NK-92 (cell line): ENCODE data around the gene TTLL10.
"Not testable (repeated sequence)": the region's sequence is repeated elsewhere in the genome, so short reads cannot be mapped to it uniquely, and the experiment has no call there.

ENCODE experiments used
- DNase-seq: peaks from one replicate; lab custom pipeline; 2025; ENCODE audit not compliant: unreplicated experiment; lab: John Stamatoyannopoulos, UW

Gene TTLL10

DNA sequence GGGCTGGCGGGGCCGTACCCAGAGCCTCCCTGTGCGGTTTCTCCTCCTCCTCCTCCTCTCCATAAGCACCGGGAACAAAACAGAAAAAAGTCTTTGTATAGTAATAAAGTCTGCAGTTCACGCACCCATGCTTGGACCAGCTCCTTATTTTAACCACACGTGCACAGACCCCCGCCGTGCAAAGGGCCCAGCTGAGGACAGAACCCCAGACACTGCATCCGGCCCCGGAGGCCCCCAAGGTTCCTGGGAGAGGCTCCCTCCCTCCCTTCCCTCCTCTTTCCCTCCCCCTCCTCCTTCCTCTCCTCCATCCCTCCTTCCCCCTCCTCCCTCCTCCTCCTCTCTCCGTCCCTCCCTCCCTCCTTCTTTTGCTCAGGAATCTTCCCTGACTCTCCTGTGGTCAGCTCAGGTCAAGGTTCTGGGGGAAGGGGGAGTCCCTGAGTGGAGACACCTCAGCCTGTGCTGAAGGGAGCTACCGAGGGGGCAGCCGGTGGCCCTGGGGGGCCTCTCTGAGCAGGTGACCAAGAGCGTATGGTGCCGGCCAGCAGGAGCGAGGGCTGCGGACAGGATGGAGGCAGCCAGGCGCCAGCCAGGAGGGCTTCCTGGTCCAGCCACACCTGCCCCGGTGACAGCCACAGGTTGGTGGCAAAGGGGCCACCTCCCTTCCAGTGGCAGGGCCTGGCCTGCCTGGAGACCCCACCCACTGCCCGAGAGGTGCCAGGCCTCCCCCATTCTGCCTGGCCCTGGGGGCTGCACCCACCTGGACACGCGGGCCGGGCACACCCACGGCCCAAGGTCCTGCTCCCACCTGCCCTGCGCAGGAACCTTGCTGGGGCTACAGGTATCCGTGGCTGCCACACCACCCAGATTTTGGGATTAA is 3.2 kb upstream of the TTLL10 start:
- no peak for DNase-seq

DNA sequence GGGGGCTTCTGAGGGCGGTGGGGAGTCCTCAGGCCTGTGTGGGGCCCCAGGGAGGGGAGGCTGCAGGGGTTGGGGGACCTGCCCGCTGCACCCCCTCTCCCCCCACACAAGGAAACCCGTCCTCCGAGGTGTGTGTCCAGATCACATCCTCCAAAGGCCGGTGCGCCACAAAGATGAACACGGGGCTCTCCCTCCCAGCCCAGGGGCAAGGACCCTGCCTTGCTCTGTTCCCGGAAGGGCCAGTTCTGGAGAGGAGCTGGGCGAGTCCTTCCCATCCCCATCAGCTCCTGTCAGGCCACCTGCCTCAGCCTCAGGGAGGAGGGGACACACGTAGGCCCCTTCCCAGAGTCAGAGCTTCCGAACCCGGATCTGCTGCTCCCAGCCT is 2.5 kb upstream of the TTLL10 start:
- no peak for DNase-seq

DNA sequence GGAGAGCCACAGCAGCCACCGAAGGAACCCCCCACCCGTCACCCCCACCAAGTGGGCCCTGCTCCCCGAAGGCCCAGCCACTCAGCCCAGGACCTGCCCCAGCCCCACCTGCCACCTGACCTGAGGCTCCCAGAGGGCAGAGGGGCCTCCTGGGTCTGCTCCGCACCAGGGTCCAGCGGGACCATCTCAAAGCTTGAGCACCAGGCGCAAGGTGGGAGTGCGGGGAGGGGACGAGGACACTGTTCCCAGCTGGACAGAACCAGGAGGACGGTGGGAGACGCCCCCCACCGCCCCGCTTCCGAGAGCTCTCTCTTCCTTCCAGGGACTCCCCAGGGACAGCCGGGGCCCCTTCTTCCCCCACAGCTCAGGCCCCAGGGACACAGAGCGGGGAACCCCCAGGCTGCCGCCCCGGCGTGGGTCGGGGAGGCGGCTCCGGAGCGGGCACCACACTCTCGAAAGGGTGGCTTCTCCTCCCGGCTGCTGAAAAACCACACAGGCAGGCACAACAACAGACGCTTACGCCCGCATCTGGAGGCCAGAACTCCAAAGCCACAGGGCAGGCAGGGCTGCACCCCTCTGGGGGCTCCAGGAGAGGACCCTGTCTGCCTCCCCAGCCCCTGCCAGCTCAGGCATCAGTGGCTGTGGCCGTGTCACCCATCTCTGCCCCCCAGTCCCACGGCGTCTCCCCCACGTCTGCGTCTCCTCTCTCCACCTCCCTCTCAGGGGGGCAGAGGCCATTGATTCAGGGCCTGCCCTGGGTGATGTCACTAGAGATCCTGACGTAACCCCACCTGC is 1.9 kb upstream of the TTLL10 start:
- no peak for DNase-seq

DNA sequence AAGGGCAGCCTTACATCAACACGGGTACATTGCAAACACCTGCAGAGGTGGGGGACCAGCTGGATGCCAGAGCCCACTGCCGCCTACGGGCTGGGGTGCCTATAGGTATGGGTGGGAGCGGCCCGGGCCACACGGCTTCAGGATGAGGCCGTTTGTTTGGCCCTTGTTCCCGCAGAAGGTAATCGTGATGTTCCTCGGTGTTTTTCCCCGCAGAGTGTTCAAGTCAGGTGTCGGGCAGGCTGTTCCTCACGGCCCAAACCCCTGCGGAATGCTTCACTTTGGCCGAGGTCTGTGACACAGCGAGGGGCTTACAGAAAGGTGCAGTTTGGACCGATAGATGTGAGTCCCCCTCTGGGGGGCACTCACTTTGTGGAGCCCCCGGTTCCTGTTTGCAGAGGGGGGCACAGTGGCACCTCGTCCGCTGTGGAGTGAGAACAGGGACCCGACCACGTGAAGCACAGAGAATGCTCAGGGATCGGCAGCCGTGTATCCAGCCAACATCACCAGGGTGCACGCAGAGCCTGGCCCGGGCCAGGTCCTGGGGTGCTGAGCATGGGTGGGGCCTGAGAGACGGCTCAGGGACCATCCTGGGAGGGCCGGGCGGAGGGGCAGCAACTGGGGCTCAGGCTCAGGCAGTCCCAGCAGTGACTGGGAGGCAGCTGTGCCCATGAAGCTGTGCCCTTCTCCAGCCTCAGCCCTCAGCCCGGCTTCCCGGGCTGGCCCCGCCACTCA is 453 bp upstream of the TTLL10 start:
- no peak for DNase-seq

DNA sequence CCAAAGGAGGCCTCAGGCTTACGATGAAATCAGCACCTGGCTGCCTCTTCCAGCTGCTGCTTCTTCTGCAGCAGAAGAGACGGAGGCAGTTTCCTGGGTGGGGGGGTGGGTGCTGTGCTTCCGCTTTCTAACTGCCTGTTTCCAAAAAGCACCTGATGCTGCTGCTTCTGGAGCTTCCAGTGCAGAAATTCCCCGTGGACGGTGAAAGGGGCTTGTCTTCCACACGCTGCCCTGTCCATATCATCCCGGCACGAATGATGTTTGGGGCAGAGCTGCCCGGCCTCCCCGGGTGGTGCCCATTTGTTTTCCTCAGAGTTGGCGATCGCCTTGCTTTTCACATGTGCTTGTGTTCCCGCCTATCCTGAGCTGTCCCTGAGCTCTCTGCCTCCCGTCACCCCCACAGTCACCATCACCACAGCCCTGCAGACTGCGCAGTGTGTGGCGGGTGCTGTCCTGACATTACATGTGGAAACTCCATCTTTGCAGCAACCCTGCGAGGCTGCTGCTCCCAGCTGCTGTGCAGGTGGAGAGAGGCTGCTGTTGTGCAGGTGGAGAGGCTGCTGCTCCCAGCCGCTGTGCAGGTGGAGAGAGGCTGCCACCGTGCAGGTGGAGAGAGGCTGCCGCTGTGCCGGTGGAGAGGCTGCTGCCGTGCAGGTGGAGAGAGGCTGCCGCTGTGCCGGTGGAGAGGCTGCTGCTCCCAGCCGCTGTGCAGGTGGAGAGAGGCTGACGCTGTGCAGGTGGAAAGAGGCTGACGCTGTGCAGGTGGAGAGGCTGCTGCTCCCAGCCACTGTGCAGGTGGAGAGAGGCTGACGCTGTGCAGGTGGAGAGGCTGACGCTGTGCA is 1.8 kb downstream of the TTLL10 start:
- no peak for DNase-seq

DNA sequence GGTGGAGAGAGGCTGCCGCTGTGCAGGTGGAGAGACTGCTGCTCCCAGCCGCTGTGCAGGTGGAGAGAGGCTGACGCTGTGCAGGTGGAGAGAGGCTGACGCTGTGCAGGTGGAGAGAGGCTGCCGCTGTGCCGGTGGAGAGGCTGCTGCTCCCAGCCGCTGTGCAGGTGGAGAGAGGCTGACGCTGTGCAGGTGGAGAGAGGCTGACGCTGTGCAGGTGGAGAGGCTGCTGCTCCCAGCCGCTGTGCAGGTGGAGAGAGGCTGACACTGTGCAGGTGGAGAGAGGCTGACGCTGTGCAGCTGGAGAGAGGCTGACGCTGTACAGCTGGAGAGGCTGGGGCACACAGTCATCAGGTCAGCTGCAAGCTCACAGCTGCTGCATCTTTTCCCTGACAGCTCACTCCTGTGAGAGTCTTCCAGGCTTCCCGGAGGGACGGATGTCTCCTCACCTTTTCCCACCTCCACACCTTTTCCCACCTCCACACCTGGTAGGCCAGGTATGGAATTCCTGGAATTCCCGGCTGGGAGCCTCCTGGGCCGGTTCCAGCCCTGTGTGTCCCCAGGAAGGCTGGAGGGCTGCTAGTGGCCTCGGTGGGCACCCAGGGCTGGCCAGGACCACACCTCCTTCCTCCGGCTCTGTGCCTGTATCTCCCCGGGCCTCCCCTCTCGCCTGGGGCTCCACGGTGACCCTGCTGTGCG is 2.5 kb downstream of the TTLL10 start:
- not testable (repeated sequence) for DNase-seq

DNA sequence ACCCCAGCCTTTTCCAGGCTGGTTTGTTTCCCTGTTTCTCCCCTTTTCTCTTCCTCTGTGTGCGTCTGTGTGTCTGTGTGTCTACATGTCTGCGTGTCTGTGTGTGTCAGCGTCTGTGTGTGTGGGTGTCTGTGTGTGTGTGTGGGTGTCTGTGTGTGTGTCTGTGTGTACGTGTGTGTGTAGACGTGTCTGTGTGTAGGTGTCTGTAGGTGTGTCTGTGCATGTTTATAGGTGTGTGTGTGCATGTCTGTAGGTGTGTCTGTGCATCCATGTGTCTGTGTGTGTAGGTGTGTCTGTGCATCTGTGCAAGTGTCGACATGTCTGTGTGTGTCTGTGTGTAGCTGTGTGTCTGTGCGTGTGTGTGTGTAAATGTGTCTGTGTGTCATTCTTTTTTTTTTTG is 3.3 kb downstream of the TTLL10 start:
- DNase-seq = no peak

DNA sequence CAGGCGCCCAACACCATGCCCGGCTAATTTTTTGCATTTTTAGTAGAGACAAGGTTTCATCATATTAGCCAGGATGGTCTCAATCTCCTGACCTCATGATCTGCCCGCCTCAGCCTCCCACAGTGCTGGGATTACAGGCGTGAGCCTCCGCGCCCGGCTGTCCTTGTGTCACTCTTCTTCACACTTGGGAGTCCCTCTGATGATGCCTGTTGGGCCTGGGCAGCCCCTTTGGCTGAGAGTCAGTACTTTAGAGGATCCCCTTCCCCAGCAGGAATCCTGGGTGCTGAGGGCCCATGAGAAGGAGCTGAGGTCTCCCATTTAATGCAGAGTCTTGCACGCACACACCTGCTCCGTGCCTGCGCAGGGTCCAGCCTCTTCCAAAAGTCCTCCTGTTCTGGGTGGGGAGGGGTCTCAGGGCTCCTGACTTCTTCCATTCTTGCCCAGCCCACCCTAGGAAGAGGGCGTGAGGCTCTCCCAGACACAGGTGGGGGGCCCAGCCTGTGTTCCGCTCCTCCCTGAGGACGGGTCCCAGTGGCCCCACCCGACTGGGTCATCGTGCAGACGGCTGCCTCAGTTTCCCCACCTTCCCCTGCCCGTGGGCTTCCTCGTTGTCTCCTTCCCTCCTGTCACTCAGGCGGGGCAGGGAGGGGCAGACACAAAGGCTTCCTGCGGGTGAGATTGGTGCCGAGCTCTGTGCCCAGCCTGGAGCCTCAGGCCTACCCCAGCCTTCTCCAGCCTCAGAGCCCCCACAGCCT is 3.9 kb downstream of the TTLL10 start:
- no peak for DNase-seq

DNA sequence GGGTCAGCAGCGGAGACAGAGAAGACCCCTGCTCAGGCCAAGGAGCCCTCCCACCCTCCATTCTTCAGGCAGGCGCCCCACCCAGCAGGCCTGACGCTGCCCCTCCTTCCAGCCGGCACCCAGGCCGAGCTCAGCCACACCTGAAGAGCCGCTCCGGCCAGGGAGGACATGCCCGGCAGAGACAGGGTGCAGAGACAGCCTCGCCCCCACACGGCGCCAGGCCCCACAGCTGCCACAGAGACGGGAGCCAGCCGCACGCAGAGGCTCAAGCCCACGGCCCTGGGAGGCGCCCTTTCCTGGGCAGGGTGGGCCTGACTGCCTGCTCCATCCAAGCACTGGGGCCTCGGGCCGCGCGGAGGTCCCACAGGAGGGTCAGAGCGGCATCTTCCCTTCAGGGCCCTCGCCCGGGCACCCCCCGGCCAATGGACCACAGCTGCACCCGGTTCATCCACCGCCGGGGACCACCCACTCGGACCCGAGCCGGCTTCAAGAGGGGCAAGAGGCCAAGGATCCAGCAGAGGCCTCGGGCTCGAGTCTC is 5.2 kb downstream of the TTLL10 start:
- DNase-seq = no peak

DNA sequence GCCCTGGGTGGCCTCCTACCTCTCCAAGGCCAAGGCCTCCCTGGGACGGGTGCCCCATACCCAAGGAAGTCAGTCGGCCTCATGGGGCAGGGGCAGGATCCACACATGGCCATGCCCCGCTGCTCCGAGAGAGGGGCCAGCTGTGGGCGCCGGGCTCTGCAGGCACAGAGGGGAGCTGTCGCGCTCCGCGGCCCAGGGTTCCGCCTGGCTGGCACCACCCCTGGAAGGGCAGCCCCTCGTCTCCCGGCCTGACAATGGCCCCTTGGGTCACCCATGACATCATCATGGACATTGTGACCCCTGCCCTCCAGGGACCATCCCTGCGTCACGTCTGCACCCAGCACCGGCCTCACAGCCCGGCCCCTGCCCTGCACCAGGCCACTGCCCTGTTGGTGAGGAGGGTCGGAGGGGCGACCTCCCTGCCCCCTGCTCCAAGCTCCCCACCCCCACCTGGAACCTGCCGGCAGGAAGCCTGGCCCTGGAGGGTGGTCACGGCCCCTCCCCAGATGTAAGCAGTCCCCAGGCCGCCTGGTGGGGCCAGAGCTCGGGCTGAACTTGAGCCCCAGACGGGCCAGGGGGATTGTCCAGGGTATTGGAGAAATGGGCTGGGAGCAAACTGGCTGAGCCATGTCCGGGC is 5.8 kb downstream of the TTLL10 start:
- DNase-seq = no peak

DNA sequence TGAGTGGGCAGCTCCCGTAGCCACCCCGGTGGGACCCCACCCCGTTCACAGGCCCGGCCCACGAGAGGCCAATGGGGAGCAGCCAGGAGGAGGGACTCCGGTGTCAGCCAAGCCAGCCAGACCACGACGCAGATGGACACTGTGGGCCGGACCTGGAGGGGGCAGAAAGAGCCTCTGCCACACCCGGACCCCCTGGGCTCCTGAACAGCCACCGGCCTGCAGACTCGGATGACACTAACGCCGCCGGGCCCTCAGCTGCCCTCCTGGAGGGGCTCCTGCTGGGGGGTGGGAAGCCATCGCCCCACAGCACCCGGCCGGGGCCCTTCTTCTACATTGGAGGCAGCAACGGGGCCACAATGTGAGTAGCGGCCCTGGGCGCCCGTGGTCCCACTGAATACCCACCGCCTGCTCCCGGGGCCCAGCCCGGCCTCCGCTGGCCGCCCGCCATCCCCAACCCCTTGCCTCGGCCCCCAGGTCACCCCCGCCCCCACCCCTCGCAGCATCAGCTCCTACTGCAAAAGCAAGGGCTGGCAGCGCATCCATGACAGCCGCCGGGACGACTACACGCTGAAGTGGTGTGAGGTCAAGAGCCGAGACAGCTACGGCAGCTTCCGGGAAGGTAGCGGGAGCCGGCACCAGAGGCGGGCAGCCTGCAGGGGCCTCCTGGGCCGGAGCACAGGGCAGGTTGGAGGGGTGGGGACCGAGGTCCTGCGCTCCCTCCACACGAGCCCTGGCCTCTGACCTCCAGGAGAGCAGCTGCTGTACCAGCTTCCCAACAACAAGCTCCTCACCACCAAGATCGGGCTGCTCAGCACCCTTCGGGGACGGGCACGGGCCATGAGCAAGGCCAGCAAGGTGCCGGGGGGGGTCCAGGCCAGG is 6.5 kb downstream of the TTLL10 start:
- DNase-seq = no peak

DNA sequence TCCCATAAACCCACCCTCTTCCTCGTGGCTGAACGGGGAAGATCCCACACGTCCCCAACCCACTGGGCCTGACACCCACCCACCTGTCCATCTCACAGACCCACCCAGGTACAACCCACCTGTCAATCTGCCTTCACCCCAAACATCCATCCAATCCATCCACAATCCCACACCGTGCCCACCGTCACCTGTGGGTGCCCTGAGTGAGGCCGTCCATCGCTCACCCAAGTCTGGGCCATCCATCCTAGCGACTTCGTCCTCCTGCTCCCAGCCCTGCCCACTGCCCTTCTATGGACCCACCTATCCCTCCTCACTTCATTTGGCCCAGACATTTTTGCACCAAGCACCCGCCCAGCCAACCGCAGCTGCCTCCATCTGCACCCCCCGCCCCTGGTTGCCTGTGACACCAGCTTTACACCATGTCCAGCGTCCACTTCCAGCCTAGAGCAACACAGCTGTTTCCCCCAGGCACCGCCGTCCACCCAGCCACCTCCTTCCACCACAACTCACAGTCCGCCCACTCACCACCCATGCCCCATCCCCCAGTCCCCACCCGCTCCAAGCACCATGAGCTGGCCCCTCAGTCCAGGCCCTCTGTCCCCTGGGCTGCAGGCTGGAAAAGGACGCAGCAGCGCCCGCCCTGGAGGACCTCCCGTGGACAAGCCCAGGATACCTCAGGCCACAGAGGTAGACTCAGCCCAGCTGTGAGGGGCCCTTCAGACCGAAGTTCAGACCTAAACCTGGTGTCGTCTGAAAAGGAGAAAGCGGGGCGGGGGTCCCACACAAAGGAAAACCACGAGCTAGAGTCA is 7.7 kb downstream of the TTLL10 start:
- DNase-seq = no peak

DNA sequence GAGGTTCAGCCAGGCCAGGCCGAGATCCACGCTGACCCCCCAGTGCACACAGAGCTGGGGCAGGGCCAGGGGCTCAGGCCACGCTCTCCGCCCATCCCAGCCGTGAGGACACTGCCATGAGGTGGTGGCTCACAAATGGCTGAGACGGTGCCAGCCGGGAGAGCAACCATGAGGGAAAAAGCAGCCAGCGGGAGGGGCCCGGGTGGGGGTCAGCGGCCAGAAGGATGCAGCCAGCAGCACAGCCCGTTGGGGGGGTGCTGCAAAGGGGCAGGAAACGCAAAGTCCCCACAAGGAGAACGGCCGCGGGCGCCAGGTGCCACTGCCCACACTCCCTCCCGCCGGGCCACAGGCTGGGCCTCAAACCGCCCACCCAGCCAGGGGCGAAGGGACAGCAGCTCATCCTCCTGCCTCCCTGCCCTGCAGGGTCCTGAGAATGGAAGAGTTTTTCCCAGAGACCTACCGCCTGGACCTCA is 8.3 kb downstream of the TTLL10 start:
- DNase-seq = no peak

DNA sequence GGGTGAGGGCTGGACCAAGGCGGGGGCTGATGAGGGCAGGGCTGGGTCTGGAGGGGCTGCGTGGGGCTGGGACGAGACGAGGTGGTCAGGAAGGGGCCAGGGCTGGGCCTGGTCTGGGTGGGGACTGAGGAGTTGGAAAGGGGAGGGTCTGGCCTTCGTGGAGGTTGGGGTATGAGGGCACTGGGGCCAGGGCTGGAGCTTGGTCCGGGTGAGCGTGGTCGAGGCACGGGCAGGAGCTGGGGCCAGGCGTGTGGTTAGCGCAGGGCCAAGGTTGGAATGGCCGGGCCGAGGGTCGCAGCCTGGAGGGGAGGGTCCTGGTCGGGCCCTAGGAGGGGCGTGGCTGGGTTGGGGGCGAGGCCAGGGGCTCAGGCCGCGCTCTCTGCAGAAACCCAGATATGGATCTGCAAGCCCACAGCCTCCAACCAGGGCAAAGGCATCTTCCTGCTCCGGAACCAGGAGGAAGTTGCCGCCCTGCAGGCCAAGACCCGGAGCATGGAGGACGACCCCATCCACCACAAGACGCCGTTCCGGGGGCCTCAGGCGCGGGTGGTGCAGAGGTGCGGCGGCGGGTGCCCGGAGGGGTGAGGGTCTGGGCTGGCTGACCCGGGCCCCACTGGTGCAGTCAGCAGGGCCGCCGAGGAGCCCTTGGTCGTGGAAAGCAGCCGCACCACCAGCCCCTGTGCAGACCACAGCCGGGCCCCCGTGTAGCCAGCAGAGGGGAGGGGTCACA is 9.0 kb downstream of the TTLL10 start:
- no peak for DNase-seq

DNA sequence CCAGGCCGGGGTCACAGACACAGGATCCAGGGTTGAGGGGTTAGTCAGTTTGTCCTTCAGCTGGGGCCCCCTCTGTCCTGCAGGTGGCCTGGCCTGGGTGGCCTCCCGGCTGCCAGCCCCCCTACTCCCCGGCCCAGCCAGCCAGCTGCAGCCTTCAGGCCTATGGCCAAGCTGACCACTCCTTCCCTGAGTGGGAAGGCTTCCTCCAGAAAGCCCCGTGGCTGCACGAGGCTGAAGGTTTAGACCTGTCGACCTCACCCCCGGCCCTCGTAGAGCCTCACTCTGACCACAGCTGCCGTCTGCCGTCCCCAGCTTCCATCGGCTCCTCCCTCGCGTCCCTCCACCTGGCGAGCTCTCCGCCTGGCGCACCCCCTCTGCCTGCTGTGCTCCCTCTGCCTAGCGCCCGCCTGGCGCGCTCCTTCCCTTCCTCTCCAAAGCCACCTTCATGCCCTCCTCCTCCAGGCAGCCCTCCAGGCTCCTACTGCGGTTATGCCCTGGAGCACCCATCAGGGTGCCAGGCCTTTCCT is 9.6 kb downstream of the TTLL10 start:
- no peak for DNase-seq
